Dermis blood vessel endothelial cell (primary cell): Measurements from ENCODE around the gene ZBTB6. TPM values are rescaled to one million over a fixed set of nuclear protein-coding genes. Genes with fewer than 3 reads are reported as not detected.
A peak's percentile ranks its signal among the peaks of the same experiment; 100 is the strongest.

Experiments used
- DNase-seq: peaks from one replicate; pipeline ENCODE4 v3.0.0; 2010
- total RNA-seq: library from RNA; depleted of rRNA; stranded (reverse); fragments of >200 nt; gene quantifications from 2 replicates; pipeline ENCODE4 v1.2.3, GENCODE V29; 2014

Gene ZBTB6
- 14.5 and 14.6 TPM in 2 replicates for total RNA-seq

DNA sequence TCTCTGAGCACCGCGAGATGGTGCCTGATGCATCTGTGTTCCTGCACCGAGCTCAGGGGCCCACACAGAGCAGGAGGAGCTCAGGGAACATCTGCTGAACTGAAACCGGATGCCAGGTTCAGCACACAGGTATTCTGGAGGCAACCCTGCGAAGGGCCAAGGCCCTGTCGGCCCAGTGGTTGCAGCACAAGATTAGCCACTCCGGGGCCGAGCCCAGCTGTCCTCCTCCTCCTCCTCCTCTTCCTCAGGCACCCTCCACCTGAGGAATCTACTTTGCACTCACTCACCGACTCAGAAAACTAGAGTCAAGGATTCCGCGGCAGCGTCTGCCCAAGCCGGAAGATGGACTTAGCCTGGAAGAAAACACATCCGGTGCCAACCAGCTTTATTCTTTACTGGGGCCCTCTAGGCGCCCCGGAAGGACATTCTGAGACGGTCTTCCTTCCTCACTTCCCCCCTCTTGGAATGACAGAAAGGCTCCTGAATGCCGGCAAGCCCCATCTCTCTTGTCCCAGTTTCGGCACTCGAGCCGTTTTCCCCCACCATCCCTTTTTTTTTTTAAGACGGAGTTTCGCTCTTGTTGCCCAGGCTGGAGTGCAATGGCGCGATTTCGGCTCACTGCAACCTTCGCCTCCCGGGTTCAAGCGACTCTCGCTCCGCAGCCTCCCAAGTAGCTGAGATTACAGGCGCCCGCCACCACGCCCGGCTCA is at the start of gene ZBTB6:
ZBTB6 (minus strand) TSS at position 360 of the 710 bp plus-strand sequence. CDS start 1,251 bp downstream, outside the sequence.
- peak; percentile 78 for DNase-seq

GRCh38 chr9:122961139-122961538 is 48.0 kb upstream of the ZBTB6 start:
- no peak for DNase-seq

DNA sequence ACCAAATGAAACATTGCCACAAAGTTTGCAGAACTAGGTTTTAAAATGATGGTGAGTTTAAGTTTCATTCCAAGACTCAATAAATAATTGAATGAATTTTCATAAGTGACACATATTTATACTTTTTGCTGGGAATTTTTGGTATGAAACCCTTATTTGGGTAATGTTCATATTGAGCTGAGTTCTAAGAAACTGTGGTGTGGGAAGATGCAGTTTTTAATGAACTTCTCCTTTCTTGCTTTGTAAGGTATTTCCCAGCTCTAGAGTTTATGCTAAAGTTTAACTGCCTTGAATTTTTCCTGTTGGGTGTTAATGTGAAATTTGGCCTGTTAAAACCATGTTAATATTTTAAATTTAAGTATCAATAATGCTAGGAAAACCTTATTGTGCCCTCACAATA is 42.8 kb upstream of the ZBTB6 start:
- no peak for DNase-seq

DNA sequence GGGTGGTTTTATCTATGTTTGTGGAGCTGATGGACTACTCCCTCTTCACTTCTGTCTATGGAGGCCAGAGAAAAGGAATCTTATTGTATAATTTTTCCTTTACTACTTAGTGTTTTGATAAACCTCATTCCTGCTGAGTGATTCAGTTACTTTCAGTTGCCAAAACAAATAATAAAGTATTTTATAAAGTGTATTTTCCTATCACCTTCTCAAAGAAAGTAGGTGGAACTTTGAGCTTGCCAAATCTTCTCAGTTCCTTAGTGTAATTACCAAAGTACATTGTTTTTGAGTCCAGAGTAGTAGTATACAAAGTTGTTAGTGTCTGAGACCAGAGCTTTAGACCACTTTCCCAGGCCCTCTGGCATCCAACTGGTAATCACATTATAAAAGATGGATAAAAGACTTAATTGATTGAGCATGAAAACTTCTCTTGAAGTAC is 41.1 kb upstream of the ZBTB6 start:
- peak; percentile 81 for DNase-seq

- no peak for DNase-seq
Measured at GRCh38 chr9:122951056-122951455, 37.9 kb upstream of the ZBTB6 start.

GRCh38 chr9:122950263-122950662 is 37.1 kb upstream of the ZBTB6 start:
- no peak for DNase-seq

DNA sequence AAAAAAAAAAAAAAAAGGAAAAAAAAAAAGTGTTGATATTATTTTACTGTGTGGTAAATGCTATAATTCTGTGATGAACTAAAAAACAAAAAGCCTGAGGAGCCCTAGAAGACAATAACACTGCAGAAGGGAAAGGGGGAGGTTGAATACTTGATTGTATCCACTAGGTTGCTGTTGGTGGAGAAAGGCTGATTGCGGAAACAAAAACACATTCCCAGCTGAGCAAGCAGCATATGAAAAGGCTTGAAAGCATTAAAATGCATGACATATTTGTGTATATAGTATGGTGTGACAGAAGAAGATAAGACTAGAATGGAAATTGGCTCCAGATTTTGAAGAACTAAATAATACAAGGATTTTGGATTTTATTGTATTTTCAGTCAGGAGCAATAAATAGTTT is 36.6 kb upstream of the ZBTB6 start:
- DNase-seq, result no peak

- DNase-seq, result no peak
Measured at GRCh38 chr9:122948313-122948712, 35.2 kb upstream of the ZBTB6 start.

DNA sequence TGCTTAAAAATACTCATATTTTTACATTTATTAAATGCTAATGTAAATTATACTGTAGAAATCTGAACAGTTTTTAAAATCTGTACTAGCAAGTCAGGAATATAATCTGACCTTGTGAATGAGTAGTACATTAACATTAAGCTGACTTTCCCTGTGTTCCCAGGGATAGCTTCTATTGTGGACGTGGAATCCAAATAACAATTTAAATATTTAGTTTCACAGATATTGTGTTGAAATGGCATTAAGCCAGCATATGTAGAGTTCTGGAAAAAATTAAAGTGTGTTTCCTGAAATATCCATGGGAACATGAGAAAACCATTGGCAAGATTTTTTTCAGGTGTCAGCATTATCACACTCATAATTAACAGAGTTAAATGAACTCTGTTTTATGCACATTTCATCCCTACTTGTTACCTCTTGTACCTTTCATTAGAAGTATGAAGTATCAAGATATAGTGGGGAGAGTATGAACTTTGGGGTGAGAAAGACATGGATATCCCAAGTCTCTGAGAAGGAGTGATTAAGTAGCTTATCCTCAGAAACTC is 33.4 kb upstream of the ZBTB6 start:
- peak; percentile 41 for DNase-seq

DNA sequence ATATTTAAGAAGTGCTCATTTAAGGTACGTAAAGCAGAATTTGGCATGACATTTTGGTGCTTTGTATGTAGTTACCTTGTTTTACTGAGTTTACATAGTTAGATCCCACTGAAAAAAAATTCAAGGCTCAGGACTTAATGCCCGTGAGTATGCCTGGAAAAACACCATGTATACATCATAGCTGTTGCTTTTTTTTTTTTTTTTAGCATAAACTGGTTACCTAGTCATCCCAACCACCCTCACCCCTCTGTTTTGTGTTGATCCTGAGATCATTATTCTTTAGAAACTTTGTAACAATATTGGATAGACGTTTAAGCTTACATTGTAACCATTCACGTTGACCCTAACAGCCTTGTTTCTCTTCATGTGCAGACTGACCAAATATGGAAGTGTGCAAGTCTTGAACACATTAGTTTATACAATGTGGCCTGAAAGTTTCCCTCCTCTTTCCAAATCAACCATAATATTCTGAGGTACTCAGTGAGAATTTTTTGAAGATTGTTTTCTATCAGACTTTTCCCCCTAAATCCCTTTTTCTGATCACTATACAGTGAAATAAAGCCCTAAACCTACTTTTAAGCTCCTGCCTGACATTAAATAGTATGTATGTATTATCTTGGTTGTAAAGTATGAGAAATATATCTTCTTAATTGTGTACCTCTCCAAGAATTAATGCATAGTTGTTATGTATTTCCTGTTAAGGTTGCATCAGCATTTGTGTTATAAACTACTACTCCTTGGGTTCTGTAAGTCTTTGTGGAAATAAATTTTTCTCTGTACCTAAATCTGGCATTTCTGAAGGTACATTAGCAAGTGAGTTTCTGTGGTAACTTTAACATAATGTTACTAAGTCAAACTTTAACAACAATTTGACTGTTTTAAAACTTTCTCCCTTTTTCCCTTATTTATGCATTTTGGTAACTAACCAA is 32.1 kb upstream of the ZBTB6 start:
- DNase-seq, result no peak

DNA sequence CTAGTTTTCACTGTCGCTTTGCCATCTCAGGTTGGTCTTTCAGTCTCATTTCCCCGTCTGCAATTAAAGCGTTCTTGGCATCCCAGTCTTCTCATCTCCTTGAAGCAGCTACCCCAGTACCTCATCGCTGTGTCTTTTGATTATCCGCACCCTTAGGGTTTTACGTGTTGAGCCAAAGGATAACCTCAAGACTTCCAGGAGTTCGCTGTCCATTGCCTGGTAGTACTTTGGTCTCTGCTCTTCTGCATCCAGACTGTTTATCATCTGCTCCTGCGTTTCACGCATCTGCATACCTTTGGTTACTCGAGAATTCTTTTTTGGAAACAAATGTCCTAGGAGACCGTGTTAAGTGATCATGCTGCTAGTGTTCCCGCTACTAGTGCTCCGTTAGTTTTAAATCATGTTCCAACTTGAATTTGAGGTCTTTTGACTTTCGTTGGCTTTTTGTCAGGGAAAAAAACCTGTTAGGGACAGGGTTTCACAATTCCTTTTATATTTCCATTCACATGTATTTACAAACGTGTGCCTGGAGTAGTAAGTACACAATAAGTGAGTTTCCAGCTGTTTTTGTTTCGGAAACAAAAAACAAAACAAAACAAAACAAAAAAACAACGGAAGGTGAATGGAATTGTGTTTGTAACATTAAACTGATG is 28.6 kb upstream of the ZBTB6 start:
- peak; percentile 58 for DNase-seq

DNA sequence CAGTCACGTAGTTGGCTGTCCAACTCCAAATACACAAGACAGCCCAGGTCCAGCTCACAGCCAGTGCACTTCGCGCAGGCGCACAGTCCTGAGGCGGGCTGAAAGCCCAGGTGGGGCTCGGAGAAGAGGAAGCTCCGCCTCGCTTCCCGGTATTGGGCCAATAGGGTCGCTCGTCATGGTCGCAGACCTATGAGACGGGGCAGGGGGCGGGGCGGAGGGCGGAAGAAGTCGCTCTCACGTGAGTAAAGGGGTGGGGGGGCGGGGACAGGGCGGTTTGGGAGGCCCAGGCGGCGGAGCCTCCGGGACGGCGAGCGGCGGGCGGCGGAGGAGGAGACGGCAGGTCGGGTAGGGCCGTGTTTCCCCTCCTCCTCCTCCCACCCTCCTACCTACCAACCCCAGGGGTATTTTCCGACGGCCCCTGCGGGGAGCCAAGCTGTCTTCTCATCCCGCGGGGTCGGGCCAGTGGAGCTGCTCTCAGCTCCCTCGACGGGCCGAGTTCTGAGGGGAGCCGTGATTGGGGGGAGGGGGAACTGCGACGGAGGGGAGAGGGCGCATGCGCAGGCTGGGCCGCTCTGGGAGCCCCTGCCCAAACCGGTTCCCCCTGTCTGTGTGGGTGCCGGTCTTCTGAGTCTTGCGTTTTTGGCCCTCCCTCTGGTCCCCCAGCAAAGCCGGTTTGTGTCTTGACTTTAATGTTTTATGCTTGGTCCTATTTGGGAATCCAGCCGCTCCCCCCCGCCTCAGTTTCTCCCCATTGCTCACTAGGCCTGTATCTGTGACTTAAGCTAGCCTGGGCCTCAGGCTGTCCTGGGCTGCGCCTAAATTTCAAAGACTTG is 27.8 kb upstream of the ZBTB6 start, which contains the start of gene RABGAP1:
RABGAP1 (plus strand) TSS at position 272 of the 833 bp plus-strand sequence. CDS start 16,040 bp downstream, outside the sequence.
- peak; percentile 99 for DNase-seq

- no peak for DNase-seq
Measured at GRCh38 chr9:122940454-122940748, 27.3 kb upstream of the ZBTB6 start.

GRCh38 chr9:122939601-122940000 is 26.5 kb upstream of the ZBTB6 start:
- no peak for DNase-seq

DNA sequence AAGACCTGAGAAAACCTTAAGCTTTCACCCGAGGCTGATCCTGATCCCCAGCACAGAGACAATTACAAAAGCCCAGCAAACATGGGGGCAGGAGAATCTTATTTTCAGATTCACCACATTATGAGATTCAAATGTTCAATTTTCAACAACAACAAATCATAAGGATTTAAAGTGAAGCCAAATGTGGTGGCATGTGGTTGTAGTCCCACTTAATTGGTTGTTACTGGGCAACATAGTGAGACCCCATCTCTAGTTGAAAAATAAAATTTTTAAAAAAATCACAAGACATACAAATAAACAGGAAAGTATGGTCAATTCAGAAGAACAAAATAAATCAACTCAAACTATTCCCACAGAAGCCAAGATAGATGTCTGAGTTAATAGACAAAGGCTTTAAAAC is 23.8 kb upstream of the ZBTB6 start:
- DNase-seq, result no peak

DNA sequence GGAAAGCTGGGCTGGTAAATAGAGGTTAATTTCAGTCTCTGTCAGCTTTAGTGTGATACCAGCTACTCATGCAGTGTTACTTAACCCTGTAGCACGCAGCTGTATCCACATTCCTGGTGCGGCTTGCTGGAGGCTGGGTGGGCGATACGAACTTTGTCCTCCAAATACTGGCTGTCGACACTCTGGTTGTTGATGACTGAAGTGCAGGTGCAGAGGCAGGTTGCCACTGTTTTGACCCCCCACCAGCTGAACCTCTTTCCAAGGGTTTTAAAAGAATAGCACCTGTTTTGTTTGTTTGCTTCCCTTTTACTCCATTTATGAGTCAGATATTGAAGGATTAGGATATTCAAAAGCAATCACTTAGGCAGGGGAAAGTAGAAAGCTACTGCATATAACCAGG is 23.3 kb upstream of the ZBTB6 start:
- no peak for DNase-seq

DNA sequence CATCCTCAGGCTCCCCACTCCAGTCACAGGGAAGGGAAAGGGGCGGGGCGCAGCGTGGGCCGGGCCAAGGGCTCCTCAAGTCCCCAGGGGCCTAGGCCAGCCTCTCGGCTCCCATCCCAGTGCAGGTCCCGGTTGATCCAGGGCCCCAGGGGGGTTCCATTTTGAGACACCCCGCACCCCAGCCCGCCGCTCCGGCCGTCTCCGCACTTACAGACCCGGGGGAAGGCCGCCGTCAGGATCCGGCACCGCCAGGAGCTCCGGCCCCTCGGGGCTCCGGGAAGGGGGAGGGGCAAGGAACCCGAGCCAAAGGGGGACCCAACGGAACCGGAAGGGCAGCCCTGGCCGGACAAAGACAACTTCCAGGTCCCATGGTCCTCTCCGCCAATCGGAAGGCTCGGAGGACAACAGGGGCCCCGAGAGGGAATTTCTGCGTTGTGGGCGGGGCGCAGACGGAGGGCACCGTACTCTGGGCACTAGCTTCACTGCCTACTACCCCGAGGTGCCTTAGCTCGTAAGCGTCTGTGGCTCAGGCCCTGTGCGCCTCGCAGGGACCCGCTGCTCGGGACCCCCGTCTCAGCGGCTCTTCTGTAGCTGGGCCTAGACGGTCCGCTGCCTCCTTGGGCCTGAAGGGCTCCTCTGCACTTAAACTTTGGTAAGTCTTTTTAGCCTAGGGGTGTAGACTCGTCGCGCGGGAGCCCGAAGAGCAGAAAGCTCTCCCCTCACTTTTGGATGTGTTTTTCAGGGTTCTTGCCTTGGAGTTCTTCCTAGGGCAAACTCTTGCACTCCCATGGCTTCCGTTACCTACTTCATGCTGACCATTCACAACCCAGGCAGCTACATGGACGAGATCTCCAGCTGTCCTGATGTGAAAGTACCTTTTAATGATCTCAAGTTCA is 18.4 kb upstream of the ZBTB6 start, which contains the start of gene ZBTB26:
ZBTB26 (minus strand) TSS at position 287 of the 896 bp plus-strand sequence. CDS start 11,578 bp downstream, outside the sequence.
- peak; percentile 95 for DNase-seq

- no peak for DNase-seq
Measured at GRCh38 chr9:122930541-122931225, 17.6 kb upstream of the ZBTB6 start.

DNA sequence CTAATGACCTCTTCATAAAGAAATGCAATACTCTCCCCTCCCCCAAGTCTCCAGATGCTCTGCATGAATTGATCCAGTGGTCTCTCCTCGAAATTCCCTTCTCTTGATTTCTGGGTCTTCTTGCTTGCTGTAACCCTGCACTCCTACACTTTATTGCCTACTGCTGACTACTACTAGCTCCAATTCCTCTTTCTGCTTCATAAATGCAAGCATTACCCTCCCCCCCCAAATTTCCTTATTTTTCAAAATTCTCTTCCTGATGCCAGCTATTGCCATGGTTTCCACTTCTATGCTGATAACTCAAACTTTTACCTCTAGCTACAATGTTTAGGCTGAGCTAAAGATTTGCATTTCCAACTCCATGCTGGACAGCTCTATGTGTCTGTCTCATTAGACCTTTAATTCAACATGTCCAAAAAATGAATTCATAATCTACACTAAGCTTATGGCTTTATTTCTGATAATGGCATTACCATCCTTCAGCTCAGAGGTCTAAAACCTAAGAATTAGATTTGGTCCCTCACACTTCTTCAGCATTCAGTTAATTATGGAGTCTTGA is 16.8 kb upstream of the ZBTB6 start:
- DNase-seq, result no peak

DNA sequence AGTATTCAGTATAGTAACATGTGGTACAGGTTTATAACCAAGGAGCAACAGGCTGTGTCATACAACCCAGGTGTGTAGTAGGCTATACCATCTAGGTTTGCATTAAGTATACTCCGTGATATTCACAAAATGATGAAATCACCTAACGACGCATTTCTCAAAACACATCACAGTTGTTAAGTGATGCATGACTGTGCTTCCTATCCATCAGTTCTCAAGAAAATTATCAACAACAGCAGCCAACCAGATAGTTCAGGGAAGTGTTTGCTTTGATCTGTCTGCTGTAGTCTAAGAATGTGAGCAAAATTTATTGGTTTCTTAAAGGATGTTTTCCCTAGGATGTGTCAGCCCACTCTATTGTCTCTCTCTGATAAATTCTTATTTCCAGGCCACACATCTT is 10.8 kb upstream of the ZBTB6 start:
- peak; percentile 82 for DNase-seq
